Breast epithelium (tissue), 4 donors: ENCODE results near the gene FAM81A. TPM values are rescaled to one million over a fixed set of nuclear protein-coding genes. Genes with fewer than 3 reads are reported as not detected.
"Not testable (repeated sequence)": the region's sequence is repeated elsewhere in the genome, so short reads cannot be mapped to it uniquely, and the experiment has no call there.

Experiments
- DNase-seq, 2 donors: peaks; one replicate each; pipeline ENCODE4 v3.0.0-alpha.2; 2019; ENCODE audit warnings: low spot score in 2 of 2
- H3K27ac ChIP-seq, 2 donors: fragments of 200-600 bp; sonication (generic) in 1 of 2; one replicate each; pipeline ENCODE4 v1.5.1; 2016 to 2019; ENCODE audit warnings: mild to moderate bottlenecking in 1 of 2
- H3K27me3 ChIP-seq, 2 donors: fragments of 200-600 bp; sonication (generic) in 1 of 2; one replicate each; pipeline versions ENCODE4 v1.5.1 to v1.6.0; 2017 to 2019; ENCODE audit warnings: control low read depth in 1 of 2, mild to moderate bottlenecking in 1 of 2
- H3K36me3 ChIP-seq: fragments of 200-600 bp; one replicate; pipeline ENCODE4 v1.5.1; 2019
- H3K4me1 ChIP-seq, 2 donors: fragments of 200-600 bp; sonication (generic); one replicate each; pipeline ENCODE4 v1.5.1; 2016 to 2019; ENCODE audit warnings: control low read depth in 1 of 2
- H3K4me3 ChIP-seq, 3 donors: fragments of 200-600 bp; sonication (generic); 1 replicate in 2 of 3; 2 replicates in 1 of 3; pipeline ENCODE4 v1.5.1; 2016 to 2019; ENCODE audit warnings: mild to moderate bottlenecking in 3 of 3, moderate library complexity in 2 of 3
- H3K9me3 ChIP-seq, 2 donors: fragments of 200-600 bp; sonication (generic) in 1 of 2; one replicate each; pipeline ENCODE4 v1.5.1; 2016 to 2019; ENCODE audit warnings: control low read depth in 1 of 2
- CTCF ChIP-seq, 3 donors: fragments of 450-650 bp; IDR thresholded peaks; one replicate each; pipeline ENCODE4 v1.5.1; 2016 to 2017; ENCODE audit warnings: antibody characterized with exemption in 3 of 3, mild to moderate bottlenecking in 3 of 3, moderate library complexity in 3 of 3
- POLR2A ChIP-seq: fragments of 450-650 bp; IDR thresholded peaks from one replicate; pipeline ENCODE4 v1.6.1; 2016; ENCODE audit warnings: antibody characterized with exemption, mild to moderate bottlenecking, moderate library complexity
- POLR2AphosphoS5 ChIP-seq, 3 donors: sonication (generic); formaldehyde crosslinking; IDR thresholded peaks; one replicate each; pipeline ENCODE4 v1.6.1; 2017; ENCODE audit warnings: antibody characterized with exemption in 3 of 3
- intact Hi-C: fragments of 100-400 bp; cut with DNase I; formaldehyde crosslinking; loops from one replicate; pipeline ENCODE4 v1.15.1; 2023; ENCODE audit warnings: low total_unique reads
- total RNA-seq, 3 donors: library from RNA; depleted of rRNA; stranded (reverse); fragments of >200 nt; gene quantifications; one replicate each; pipeline ENCODE4 v1.1.0, GENCODE V29; 2016

Gene FAM81A
- total RNA-seq, 3 donors from 2014 or later = 1.2 to 2.3 TPM; not detected in 1

- H3K4me3 ChIP-seq = no peak overlapping the region
- no peaks in the 10 kb centered on the region for H3K36me3 ChIP-seq
- intact Hi-C loops = no loop called here
- no peak overlapping the region for H3K27ac ChIP-seq
- no peak for DNase-seq
- no peaks in the 10 kb centered on the region for H3K4me1 ChIP-seq
- H3K27me3 ChIP-seq = no peaks in the 10 kb centered on the region
- TF ChIP-seq POLR2AphosphoS5 (IDR thresholded peaks at IDR 0.05) (no peak), CTCF (IDR thresholded peaks at IDR 0.05) (no peak), POLR2A (no peak)
- no peaks in the 10 kb centered on the region for H3K9me3 ChIP-seq
Measured at GRCh38 chr15:59424616-59425015, 13.4 kb upstream of the FAM81A start.

GRCh38 chr15:59428898-59429297 is 9.1 kb upstream of the FAM81A start:
- H3K36me3 ChIP-seq = not testable (repeated sequence)

GRCh38 chr15:59432389-59432788 is 5.6 kb upstream of the FAM81A start:
- DNase-seq = no peak
- H3K4me1 ChIP-seq = peaks cover 0 to 4% of the 10 kb centered on the region in 2 donors
- no peaks in the 10 kb centered on the region for H3K9me3 ChIP-seq
- intact Hi-C loops = no loop called here
- H3K4me3 ChIP-seq = no peak overlapping the region
- H3K27me3 ChIP-seq = no peaks in the 10 kb centered on the region
- TF ChIP-seq POLR2A = no peak
- no peak for TF ChIP-seq POLR2AphosphoS5 (IDR thresholded peaks at IDR 0.05)
- TF ChIP-seq CTCF (IDR thresholded peaks at IDR 0.05) = no peak
- no peaks in the 10 kb centered on the region for H3K36me3 ChIP-seq
- H3K27ac ChIP-seq = no peak overlapping the region

More at GRCh38 chr15:59428898-59429297, 9.1 kb upstream of the FAM81A start:
- H3K9me3 ChIP-seq, intact Hi-C loops, DNase-seq, H3K27me3 ChIP-seq, H3K4me1 ChIP-seq, H3K27ac ChIP-seq, H3K4me3 ChIP-seq: not testable (repeated sequence)

- Histone ChIP-seq H3K4me1 (peaks cover 0 to 6% of the 10 kb centered on the region in 2 donors), H3K27me3 (no peaks in the 10 kb centered on the region), H3K27ac (no peak overlapping the region), H3K36me3 (no peaks in the 10 kb centered on the region), H3K9me3 (no peaks in the 10 kb centered on the region), H3K4me3 (no peak overlapping the region)
- DNase-seq = no peak
- TF ChIP-seq POLR2A = no peak
- TF ChIP-seq POLR2AphosphoS5 (IDR thresholded peaks at IDR 0.05) = no peak
- TF ChIP-seq CTCF (IDR thresholded peaks at IDR 0.05) = no peak
- intact Hi-C loops = no loop called here
Measured at GRCh38 chr15:59434481-59434880, 3.5 kb upstream of the FAM81A start.

GRCh38 chr15:59436774-59437141 is 1.2 kb upstream of the FAM81A start:
- H3K27ac ChIP-seq = no peak overlapping the region
- TF ChIP-seq POLR2AphosphoS5 (IDR thresholded peaks at IDR 0.05) = no peak
- no peak for TF ChIP-seq POLR2A
- TF ChIP-seq CTCF (IDR thresholded peaks at IDR 0.05) = no peak
- H3K27me3 ChIP-seq = no peaks in the 10 kb centered on the region
- H3K4me1 ChIP-seq = peaks cover 0 to 6% of the 10 kb centered on the region in 2 donors
- intact Hi-C loops = no loop called here
- DNase-seq = no peak
- no peaks in the 10 kb centered on the region for H3K36me3 ChIP-seq
- peak overlapping the region in 1 of 3 donors; percentile 83 for H3K4me3 ChIP-seq
- H3K9me3 ChIP-seq = no peaks in the 10 kb centered on the region
